Glutamatergic neuron (in vitro differentiated cells): Measurements from ENCODE around the gene LETM1. TPM values are rescaled to one million over a fixed set of nuclear protein-coding genes. Genes with fewer than 3 reads are reported as not detected.

Experiments used
- DNase-seq: peaks from one replicate; pipeline ENCODE4 v3.0.0; 2022
- H3K27ac Mint-ChIP-seq: one replicate; pipeline ENCODE4 v1.8.0; 2020; ENCODE audit warnings: mild to moderate bottlenecking, mixed read lengths, inconsistent platforms; ENCODE audit not compliant: unreplicated experiment
- H3K27me3 Mint-ChIP-seq: one replicate; pipeline ENCODE4 v1.8.0; 2020; ENCODE audit warnings: mild to moderate bottlenecking, moderate library complexity, mixed read lengths, inconsistent platforms; ENCODE audit not compliant: unreplicated experiment
- H3K36me3 Mint-ChIP-seq: one replicate; pipeline ENCODE4 v1.8.0; 2020; ENCODE audit warnings: mild to moderate bottlenecking, mixed read lengths, inconsistent platforms; ENCODE audit not compliant: unreplicated experiment
- H3K4me1 Mint-ChIP-seq: one replicate; pipeline ENCODE4 v1.8.0; 2020; ENCODE audit warnings: mild to moderate bottlenecking, low read depth, mixed read lengths, inconsistent platforms; ENCODE audit not compliant: unreplicated experiment
- H3K4me3 Mint-ChIP-seq: one replicate; pipeline ENCODE4 v1.8.0; 2020; ENCODE audit warnings: mild to moderate bottlenecking, mixed read lengths, inconsistent platforms; ENCODE audit not compliant: unreplicated experiment
- H3K9me3 Mint-ChIP-seq: one replicate; pipeline ENCODE4 v1.8.0; 2020; ENCODE audit warnings: mild to moderate bottlenecking, moderate library complexity, mixed read lengths, inconsistent platforms; ENCODE audit not compliant: unreplicated experiment
- total RNA-seq: library from RNA; stranded (reverse); fragmentation: NEBNext Ultra II Directional; extraction: Animal tissue kit (Norgen Biotek cat#: 25700); gene quantifications from one replicate; pipeline ENCODE4 v1.2.1, GENCODE V29; 2021; ENCODE audit not compliant: unreplicated experiment
- TF ChIP-seq, protein P1 (sequence below): fragments of 200-600 bp; sonication (generic); IDR thresholded peaks from one replicate; pipeline ENCODE4 v1.5.0; 2021; ENCODE audit not compliant: partially characterized antibody, unreplicated experiment

The LETM1 gene
- total RNA-seq, 1 donor from 2014 or later: 48.5 TPM

DNA sequence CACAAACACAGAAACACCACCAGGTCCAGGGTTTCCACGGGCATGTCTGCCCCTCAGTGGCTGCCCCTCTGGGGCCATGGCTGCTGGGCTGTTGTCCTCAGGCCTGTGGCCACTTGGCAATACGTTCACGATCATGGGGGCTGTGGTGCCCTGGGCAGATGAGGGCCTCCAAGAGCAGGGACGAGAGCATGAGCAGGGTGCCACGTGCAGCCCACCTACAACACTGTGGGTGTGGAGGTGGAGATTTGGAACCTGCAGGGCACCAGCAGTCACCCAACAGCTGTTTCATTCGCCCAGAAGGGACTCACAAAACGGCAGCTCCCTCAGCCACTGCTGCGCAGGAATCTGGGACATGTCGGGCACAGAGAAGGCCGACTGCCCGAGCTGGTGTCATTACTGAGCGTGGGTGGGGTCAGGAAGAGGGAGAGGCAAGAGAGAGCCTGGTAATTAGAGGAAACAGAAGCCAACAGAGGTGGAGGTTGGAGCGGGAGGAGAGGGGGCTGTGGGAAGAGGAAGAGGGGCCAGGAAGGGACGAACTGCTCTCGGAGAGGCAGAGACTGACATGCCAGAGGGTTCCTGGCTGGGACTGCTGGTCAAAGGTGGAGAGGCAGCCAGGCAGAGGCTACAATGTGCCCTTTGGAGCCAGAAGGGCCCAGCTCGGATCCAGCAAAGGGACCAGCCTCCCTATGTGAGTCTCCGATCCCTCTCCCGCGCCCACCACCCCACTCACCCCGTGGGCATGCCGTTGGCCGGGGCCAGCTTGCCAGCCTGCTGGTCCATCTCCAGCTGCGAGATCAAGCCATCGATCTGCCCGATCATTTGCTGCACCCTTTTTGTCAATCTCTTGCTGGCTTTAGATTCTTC is 39.7 kb downstream of the LETM1 start:
- Mint-ChIP-seq H3K4me3 (no peak overlapping the region), H3K27me3 (no peaks in the 10 kb centered on the region), H3K27ac (no peak overlapping the region), H3K9me3 (peaks cover 5% of the 10 kb centered on the region), H3K4me1 (no peaks in the 10 kb centered on the region), H3K36me3 (peaks cover 4% of the 10 kb centered on the region)
- TF ChIP-seq, protein P1, sequence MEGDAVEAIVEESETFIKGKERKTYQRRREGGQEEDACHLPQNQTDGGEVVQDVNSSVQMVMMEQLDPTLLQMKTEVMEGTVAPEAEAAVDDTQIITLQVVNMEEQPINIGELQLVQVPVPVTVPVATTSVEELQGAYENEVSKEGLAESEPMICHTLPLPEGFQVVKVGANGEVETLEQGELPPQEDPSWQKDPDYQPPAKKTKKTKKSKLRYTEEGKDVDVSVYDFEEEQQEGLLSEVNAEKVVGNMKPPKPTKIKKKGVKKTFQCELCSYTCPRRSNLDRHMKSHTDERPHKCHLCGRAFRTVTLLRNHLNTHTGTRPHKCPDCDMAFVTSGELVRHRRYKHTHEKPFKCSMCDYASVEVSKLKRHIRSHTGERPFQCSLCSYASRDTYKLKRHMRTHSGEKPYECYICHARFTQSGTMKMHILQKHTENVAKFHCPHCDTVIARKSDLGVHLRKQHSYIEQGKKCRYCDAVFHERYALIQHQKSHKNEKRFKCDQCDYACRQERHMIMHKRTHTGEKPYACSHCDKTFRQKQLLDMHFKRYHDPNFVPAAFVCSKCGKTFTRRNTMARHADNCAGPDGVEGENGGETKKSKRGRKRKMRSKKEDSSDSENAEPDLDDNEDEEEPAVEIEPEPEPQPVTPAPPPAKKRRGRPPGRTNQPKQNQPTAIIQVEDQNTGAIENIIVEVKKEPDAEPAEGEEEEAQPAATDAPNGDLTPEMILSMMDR: no peak
- DNase-seq: no peak

DNA sequence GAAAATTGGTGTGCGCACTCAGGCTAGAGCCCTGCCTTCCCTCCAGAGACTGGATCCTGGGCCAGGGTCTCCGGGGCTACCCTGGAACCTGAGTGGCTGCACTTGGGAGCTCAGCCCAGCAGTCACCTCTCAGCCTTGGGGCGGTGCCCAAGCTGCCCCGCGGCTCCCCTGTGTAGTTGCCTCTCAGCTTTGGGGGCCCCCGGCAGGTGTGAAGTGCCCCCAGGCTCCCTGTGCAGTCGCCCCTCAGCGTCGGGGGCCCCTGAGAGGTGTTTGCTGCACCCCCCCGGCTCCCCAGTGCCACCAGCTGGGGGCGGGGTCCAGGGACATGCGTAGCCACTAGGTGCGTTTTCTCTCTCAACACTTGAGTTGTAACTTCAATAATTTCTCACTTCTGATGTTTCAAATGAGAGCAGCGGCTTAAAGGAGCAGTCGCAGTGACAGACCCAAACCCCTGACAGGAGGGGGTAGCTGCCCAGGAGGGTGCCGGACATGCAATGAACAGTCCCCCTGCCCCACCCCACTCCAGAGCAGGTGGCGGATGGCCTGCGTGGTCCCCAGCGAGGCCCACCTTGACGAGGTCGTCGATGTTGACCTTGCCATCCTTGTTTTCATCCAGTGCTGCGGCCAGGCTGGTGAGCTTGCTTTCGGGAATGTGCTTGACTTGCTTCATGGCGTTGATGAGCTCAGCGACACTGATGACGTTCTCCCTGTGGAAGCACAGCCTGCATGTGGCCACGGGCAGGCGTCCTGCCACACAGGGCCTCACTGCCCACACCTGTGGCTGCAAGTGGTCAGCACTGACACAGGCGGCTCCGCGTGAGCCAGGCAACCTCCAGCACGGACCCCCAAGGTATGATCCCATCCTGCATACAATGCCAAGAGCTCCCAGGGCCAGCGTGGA is 40.6 kb downstream of the LETM1 start:
- TF ChIP-seq, protein P1: no peak
- H3K36me3 Mint-ChIP-seq: peaks cover 4% of the 10 kb centered on the region
- H3K27me3 Mint-ChIP-seq: no peaks in the 10 kb centered on the region
- no peak overlapping the region for H3K4me3 Mint-ChIP-seq
- no peaks in the 10 kb centered on the region for H3K4me1 Mint-ChIP-seq
- no peak overlapping the region for H3K27ac Mint-ChIP-seq
- DNase-seq: no peak
- H3K9me3 Mint-ChIP-seq: peaks cover 5% of the 10 kb centered on the region

DNA sequence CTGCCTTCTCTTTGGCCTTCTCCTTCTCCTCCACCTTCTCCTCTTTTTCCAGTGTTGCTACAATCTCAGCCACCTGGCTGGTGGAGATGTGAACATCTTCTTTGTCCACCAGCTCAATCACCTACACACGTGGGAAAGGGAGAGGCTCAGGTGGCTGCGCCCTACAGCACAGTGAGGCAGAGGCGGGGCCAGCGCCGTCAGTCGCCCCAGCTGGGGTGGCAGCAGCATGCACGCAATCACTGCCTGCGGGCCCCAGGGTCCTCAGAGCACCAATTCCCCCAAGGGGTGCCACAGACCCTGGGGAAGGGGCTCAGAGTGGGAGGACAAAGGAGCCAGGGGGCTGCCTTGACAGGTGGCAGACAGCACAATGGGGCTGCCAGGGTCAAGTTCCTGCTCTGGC is 41.5 kb downstream of the LETM1 start:
- Mint-ChIP-seq H3K4me1 (no peaks in the 10 kb centered on the region), H3K9me3 (peaks cover 5% of the 10 kb centered on the region), H3K27ac (no peak overlapping the region), H3K4me3 (no peak overlapping the region), H3K36me3 (peaks cover 4% of the 10 kb centered on the region), H3K27me3 (no peaks in the 10 kb centered on the region)
- TF ChIP-seq, protein P1: no peak
- DNase-seq: no peak

DNA sequence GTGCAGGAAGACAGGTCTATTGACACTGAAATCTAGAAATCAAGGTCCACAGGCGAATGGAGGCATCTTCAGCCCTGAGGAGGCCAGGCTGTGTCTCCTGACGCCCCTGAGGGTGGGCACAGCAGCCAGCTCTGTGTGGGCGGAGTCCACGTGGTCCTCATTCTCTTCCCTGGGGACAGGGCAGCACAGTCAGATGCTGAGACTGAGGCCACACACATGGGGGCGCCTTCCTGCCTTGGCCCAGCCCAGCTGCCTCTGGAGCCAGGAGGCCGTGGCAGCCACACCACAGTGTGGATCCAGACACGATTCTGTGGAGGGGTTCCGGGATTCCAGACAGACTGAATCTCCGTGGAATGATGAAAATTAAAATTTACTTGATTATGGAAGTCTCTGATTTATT is 42.0 kb downstream of the LETM1 start:
- Mint-ChIP-seq H3K27me3 (no peaks in the 10 kb centered on the region), H3K36me3 (peaks cover 4% of the 10 kb centered on the region), H3K9me3 (peaks cover 5% of the 10 kb centered on the region), H3K4me1 (no peaks in the 10 kb centered on the region), H3K27ac (no peak overlapping the region), H3K4me3 (no peak overlapping the region)
- TF ChIP-seq, protein P1: no peak
- no peak for DNase-seq
